CD4-positive, alpha-beta T cell treated with Interferon gamma for 1 hour (primary cell): ENCODE results near the gene PLOD2.

Experiments
- DNase-seq: peaks from one replicate; pipeline ENCODE4 v3.0.0-alpha.2; 2020

Gene PLOD2

GRCh38 chr3:146093896-146094295, 67.1 kb downstream of the PLOD2 start:
- DNase-seq, result no peak

- no peak for DNase-seq
These were observed 68.8 kb downstream of the PLOD2 start for GRCh38 chr3:146092230-146092629.

- DNase-seq, result no peak
These were observed 69.6 kb downstream of the PLOD2 start for GRCh38 chr3:146091397-146091796.

GRCh38 chr3:146090521-146090920, 70.5 kb downstream of the PLOD2 start:
- no peak for DNase-seq

- DNase-seq, result no peak
These were observed 72.1 kb downstream of the PLOD2 start for GRCh38 chr3:146088840-146089239.

GRCh38 chr3:146087116-146087515, 73.9 kb downstream of the PLOD2 start:
- DNase-seq, result no peak

GRCh38 chr3:146086211-146086610, 74.8 kb downstream of the PLOD2 start:
- DNase-seq, result no peak

GRCh38 chr3:146085678-146086077, 75.3 kb downstream of the PLOD2 start:
- DNase-seq, result no peak

GRCh38 chr3:146080578-146080977, 80.4 kb downstream of the PLOD2 start:
- no peak for DNase-seq

- no peak for DNase-seq
These were observed 83.0 kb downstream of the PLOD2 start for GRCh38 chr3:146078031-146078430.

- DNase-seq, result no peak
These were observed 83.8 kb downstream of the PLOD2 start for GRCh38 chr3:146077181-146077580.

- no peak for DNase-seq
These were observed 88.2 kb downstream of the PLOD2 start for GRCh38 chr3:146072824-146073223.

- no peak for DNase-seq
These were observed 88.9 kb downstream of the PLOD2 start for GRCh38 chr3:146072061-146072460.

GRCh38 chr3:146071632-146072031, 89.4 kb downstream of the PLOD2 start:
- DNase-seq, result no peak

GRCh38 chr3:146067048-146067447, 93.9 kb downstream of the PLOD2 start:
- no peak for DNase-seq

- no peak for DNase-seq
These were observed 95.4 kb downstream of the PLOD2 start for GRCh38 chr3:146065573-146066006.

GRCh38 chr3:146058241-146058640, 102.7 kb downstream of the PLOD2 start:
- no peak for DNase-seq

GRCh38 chr3:146052791-146053310, 108.1 kb downstream of the PLOD2 start:
- DNase-seq, result no peak

- no peak for DNase-seq
These were observed 108.8 kb downstream of the PLOD2 start for GRCh38 chr3:146052056-146052790.

- no peak for DNase-seq
These were observed 110.3 kb downstream of the PLOD2 start for GRCh38 chr3:146050691-146051090.

- no peak for DNase-seq
These were observed 113.5 kb downstream of the PLOD2 start for GRCh38 chr3:146047485-146047884.

- no peak for DNase-seq
These were observed 116.9 kb downstream of the PLOD2 start for GRCh38 chr3:146044046-146044445.

GRCh38 chr3:146040630-146041029, 120.4 kb downstream of the PLOD2 start:
- DNase-seq, result no peak

- DNase-seq, result no peak
These were observed 123.3 kb downstream of the PLOD2 start for GRCh38 chr3:146037697-146038096.

GRCh38 chr3:146036281-146036680, 124.7 kb downstream of the PLOD2 start:
- DNase-seq, result no peak
